SK-N-SH treated with all-trans-retinoic acid at 6 μM for 48 hours (cell line): ENCODE results near the gene MYL6B.

Source experiments
- ATAC-seq: fragments of 200-7000 bp; cut with Tn5 transposase; 3 replicates; pipeline ENCODE4 v1.9.1; 2020; ENCODE audit warnings: mild to moderate bottlenecking, moderate library complexity
- ARNTL ChIP-seq: fragments of 450-650 bp; formaldehyde crosslinking; IDR thresholded peaks from 2 replicates; pipeline ENCODE4 v1.5.0; 2020; ENCODE audit warnings: low read depth, mild to moderate bottlenecking, moderate library complexity, borderline replicate concordance
- CREB5 ChIP-seq: fragments of 250-450 bp; sonication (Bioruptor Pico); IDR thresholded peaks from 2 replicates; pipeline ENCODE4 v1.5.1; 2020; ENCODE audit warnings: low read depth, mild to moderate bottlenecking, moderate library complexity
- CSDC2 ChIP-seq: fragments of 250-450 bp; sonication (Bioruptor Pico); IDR thresholded peaks from 2 replicates; pipeline ENCODE4 v1.5.0; 2020; ENCODE audit warnings: mild to moderate bottlenecking, moderate library complexity
- CSRNP3 ChIP-seq: fragments of 250-450 bp; sonication (Bioruptor Pico); IDR thresholded peaks from 2 replicates; pipeline ENCODE4 v1.5.1; 2021; ENCODE audit warnings: mild to moderate bottlenecking, moderate library complexity
- ESRRG ChIP-seq: fragments of 250-450 bp; sonication (Bioruptor Pico); IDR thresholded peaks from 2 replicates; pipeline ENCODE4 v1.6.1; 2021; ENCODE audit warnings: mild to moderate bottlenecking
- ISL1 ChIP-seq: fragments of 250-450 bp; sonication (Bioruptor Pico); IDR thresholded peaks from 2 replicates; pipeline ENCODE4 v2.1.2; 2022; ENCODE audit warnings: mild to moderate bottlenecking, moderate library complexity
- OSR1 ChIP-seq: fragments of 250-450 bp; sonication (Bioruptor Pico); IDR thresholded peaks from 2 replicates; pipeline ENCODE4 v1.8.0; 2022; ENCODE audit warnings: moderate library complexity, mild to moderate bottlenecking, inconsistent platforms
- PATZ1 ChIP-seq: fragments of 250-450 bp; sonication (Bioruptor Pico); IDR thresholded peaks from 2 replicates; pipeline ENCODE4 v1.8.0; 2020; ENCODE audit warnings: mild to moderate bottlenecking, moderate library complexity, borderline replicate concordance
- POU6F1 ChIP-seq: fragments of 250-450 bp; sonication (Bioruptor Pico); IDR thresholded peaks from 2 replicates; pipeline ENCODE4 v1.8.0; 2021; ENCODE audit warnings: low read depth, mild to moderate bottlenecking, moderate library complexity, borderline replicate concordance
- PPARA ChIP-seq: fragments of 250-450 bp; sonication (Bioruptor Pico); IDR thresholded peaks from 2 replicates; pipeline ENCODE4 v1.5.0; 2020; ENCODE audit warnings: mild to moderate bottlenecking, borderline replicate concordance
- RARB ChIP-seq: fragments of 250-450 bp; sonication (Bioruptor Pico); IDR thresholded peaks from 2 replicates; pipeline ENCODE4 v1.8.0; 2021; ENCODE audit warnings: mild to moderate bottlenecking, moderate library complexity
- SNAI2 ChIP-seq: fragments of 250-450 bp; sonication (Bioruptor Pico); IDR thresholded peaks from 2 replicates; pipeline ENCODE4 v1.5.0; 2020; ENCODE audit warnings: mild to moderate bottlenecking, moderate library complexity
- TCF4 ChIP-seq: fragments of 250-450 bp; sonication (Bioruptor Pico); IDR thresholded peaks from 2 replicates; pipeline ENCODE4 v1.8.0; 2021; ENCODE audit warnings: mild to moderate bottlenecking, moderate library complexity, borderline replicate concordance
- TOX ChIP-seq: fragments of 250-450 bp; sonication (Bioruptor Pico); IDR thresholded peaks from 2 replicates; pipeline ENCODE4 v1.8.0; 2021; ENCODE audit warnings: mild to moderate bottlenecking, moderate library complexity, borderline replicate concordance
- TSHZ2 ChIP-seq: fragments of 250-450 bp; sonication (Bioruptor Pico); IDR thresholded peaks from 2 replicates; pipeline ENCODE4 v1.5.0; 2020; ENCODE audit warnings: mild to moderate bottlenecking, moderate library complexity
- ZC3H10 ChIP-seq: fragments of 250-450 bp; sonication (Bioruptor Pico); IDR thresholded peaks from 2 replicates; pipeline ENCODE4 v1.5.1; 2021; ENCODE audit warnings: mild to moderate bottlenecking, moderate library complexity
- ZFP3 ChIP-seq: fragments of 250-450 bp; sonication (Bioruptor Pico); IDR thresholded peaks from 2 replicates; pipeline ENCODE4 v1.5.0; 2020; ENCODE audit warnings: mild to moderate bottlenecking, moderate library complexity
- ZFP30 ChIP-seq: fragments of 450-650 bp; formaldehyde crosslinking; IDR thresholded peaks from 2 replicates; pipeline ENCODE4 v1.5.0; 2022; ENCODE audit warnings: mild to moderate bottlenecking, moderate library complexity
- ZNF70 ChIP-seq: fragments of 450-650 bp; formaldehyde crosslinking; IDR thresholded peaks from 2 replicates; pipeline ENCODE4 v1.5.0; 2020; ENCODE audit warnings: mild to moderate bottlenecking, moderate library complexity
- ZNF8 ChIP-seq: fragments of 450-650 bp; formaldehyde crosslinking; IDR thresholded peaks from 2 replicates; pipeline ENCODE4 v1.5.0; 2020; ENCODE audit warnings: mild to moderate bottlenecking, moderate library complexity

MYL6B gene

GRCh38 chr12:56172839-56173238, 20.5 kb downstream of the MYL6B start (continued):
- TF ChIP-seq ZC3H10 (no peak), ZFP30 (no peak), ZNF70 (no peak)

GRCh38 chr12:56178347-56178746, 26.0 kb downstream of the MYL6B start:
- TF ChIP-seq ESRRG (CRISPR knock-in tag) (no peak), PPARA (CRISPR knock-in tag) (no peak), SNAI2 (CRISPR knock-in tag) (no peak), ZNF8 (CRISPR knock-in tag) (no peak), ZFP3 (CRISPR knock-in tag) (no peak), RARB (CRISPR knock-in tag) (no peak), POU6F1 (no peak), OSR1 (CRISPR knock-in tag) (no peak)
- peak; percentile 18 for ATAC-seq

- TF ChIP-seq CSRNP3 (CRISPR knock-in tag) (no peak), ZNF8 (CRISPR knock-in tag) (no peak), TSHZ2 (no peak)
Observed at GRCh38 chr12:56186957-56187356, 34.6 kb downstream of the MYL6B start.

GRCh38 chr12:56188131-56188777, 35.9 kb downstream of the MYL6B start:
- TF ChIP-seq SNAI2 (CRISPR knock-in tag) (no peak), CSDC2 (CRISPR knock-in tag) (no peak), TCF4 (CRISPR knock-in tag) (no peak), ZC3H10 (no peak), TOX (CRISPR knock-in tag) (no peak), PATZ1 (CRISPR knock-in tag) (no peak), CREB5 (no peak), ARNTL (CRISPR knock-in tag) (no peak)
- TF ChIP-seq, all 23 proteins: peak for 0
- ATAC-seq, result no peak

More at GRCh38 chr12:56186957-56187356, 34.6 kb downstream of the MYL6B start:
- no peak for ATAC-seq

- TF ChIP-seq OSR1 (CRISPR knock-in tag) (no peak), CREB5 (no peak), ZC3H10 (no peak), ZFP30 (no peak), RARB (CRISPR knock-in tag) (no peak), ARNTL (CRISPR knock-in tag) (no peak), PATZ1 (CRISPR knock-in tag) (no peak), ISL1 (CRISPR knock-in tag) (no peak), ZNF70 (no peak)
- peak; percentile 5; the same call in 2 of the 3 replicates for ATAC-seq
Observed at GRCh38 chr12:56188778-56189098, 36.4 kb downstream of the MYL6B start.
